GM23338 (cell line): ENCODE data around the gene SLITRK6. TPM values are rescaled to one million over a fixed set of nuclear protein-coding genes. Genes with fewer than 3 reads are reported as not detected.
A peak's percentile ranks its signal among the peaks of the same experiment; 100 is the strongest.

Experiments
- ATAC-seq: fragments of 200-7000 bp; cut with Tn5 transposase; 3 replicates; pipeline ENCODE4 v1.9.1; 2020
- DNase-seq: peaks from one replicate; pipeline ENCODE4 v3.0.0-alpha.2; 2015; ENCODE audit warnings: low spot score
- H2AFZ ChIP-seq: fragments of 200-600 bp; sonication (generic); 2 replicates; pipeline ENCODE4 v1.8.0; 2016; ENCODE audit warnings: antibody characterized with exemption, mild to moderate bottlenecking, moderate library complexity
- H3F3A ChIP-seq: fragments of 200-600 bp; sonication (generic); replicated peaks from 2 replicates; pipeline ENCODE4 v1.8.0; 2017; ENCODE audit warnings: antibody characterized with exemption, mixed run types, low read depth
- H3K27ac ChIP-seq: fragments of 200-600 bp; sonication (generic); 2 replicates; pipeline ENCODE4 v1.6.1; 2016; ENCODE audit warnings: low read depth
- H3K27me3 ChIP-seq: fragments of 200-600 bp; sonication (generic); 2 replicates; pipeline ENCODE4 v1.8.0; 2016; ENCODE audit warnings: mild to moderate bottlenecking, mixed run types, moderate library complexity; ENCODE audit not compliant: insufficient read depth
- H3K36me3 ChIP-seq: fragments of 200-600 bp; sonication (generic); 2 replicates; pipeline ENCODE4 v1.8.0; 2016; ENCODE audit warnings: mild to moderate bottlenecking; ENCODE audit not compliant: insufficient read depth
- H3K4me1 ChIP-seq: fragments of 200-600 bp; sonication (generic); 2 replicates; pipeline ENCODE4 v1.8.0; 2016; ENCODE audit warnings: mild to moderate bottlenecking, moderate library complexity; ENCODE audit not compliant: insufficient read depth
- H3K4me2 ChIP-seq: fragments of 200-600 bp; sonication (generic); 2 replicates; pipeline ENCODE4 v1.7.1; 2017; ENCODE audit warnings: mixed run types
- H3K4me3 ChIP-seq: fragments of 200-600 bp; sonication (generic); 2 replicates; pipeline ENCODE4 v1.6.1; 2016; ENCODE audit warnings: mixed run types
- H3K79me2 ChIP-seq: fragments of 200-600 bp; sonication (generic); replicated peaks from 2 replicates; pipeline ENCODE4 v1.8.0; 2017; ENCODE audit warnings: mild to moderate bottlenecking; ENCODE audit not compliant: insufficient read depth
- H3K9me2 ChIP-seq: fragments of 200-600 bp; sonication (generic); 2 replicates; pipeline ENCODE4 v1.8.0; 2017; ENCODE audit not compliant: insufficient read depth
- H4K20me1 ChIP-seq: fragments of 200-600 bp; sonication (generic); replicated peaks from 2 replicates; pipeline ENCODE4 v1.8.0; 2017; ENCODE audit warnings: mild to moderate bottlenecking; ENCODE audit not compliant: insufficient read depth
- H3K27ac Mint-ChIP-seq: 2 replicates; pipeline ENCODE4 v1.8.0; 2020; ENCODE audit warnings: inconsistent platforms, mild to moderate bottlenecking, moderate library complexity, mixed read lengths
- H3K27me3 Mint-ChIP-seq: 3 replicates; pipeline ENCODE4 v1.8.0; 2022; ENCODE audit warnings: low read depth, mild to moderate bottlenecking, moderate library complexity, mixed read lengths, inconsistent platforms; ENCODE audit not compliant: insufficient read depth, poor library complexity
- H3K36me3 Mint-ChIP-seq: 3 replicates; pipeline ENCODE4 v1.8.0; 2021; ENCODE audit warnings: low read depth, mild to moderate bottlenecking, inconsistent platforms, moderate library complexity, mixed read lengths
- H3K4me1 Mint-ChIP-seq: 3 replicates; pipeline ENCODE4 v1.8.0; 2020; ENCODE audit warnings: mild to moderate bottlenecking, inconsistent platforms, mixed read lengths
- H3K4me3 Mint-ChIP-seq: 3 replicates; pipeline ENCODE4 v1.8.0; 2021; ENCODE audit warnings: moderate library complexity, mild to moderate bottlenecking, inconsistent platforms, mixed read lengths
- H3K9me3 Mint-ChIP-seq: 3 replicates; pipeline ENCODE4 v1.8.0; 2020; ENCODE audit warnings: moderate library complexity, mild to moderate bottlenecking, inconsistent platforms, mixed read lengths
- CREB1 ChIP-seq: fragments of 250-450 bp; sonication (Bioruptor Pico); IDR thresholded peaks from 2 replicates; pipeline ENCODE4 v1.5.0; 2020; ENCODE audit warnings: low read depth, mild to moderate bottlenecking, moderate library complexity
- EZH2 ChIP-seq: fragments of 200-600 bp; sonication (generic); IDR thresholded peaks from one replicate; pipeline ENCODE4 v1.8.0; 2017; ENCODE audit warnings: antibody characterized with exemption, mild to moderate bottlenecking, low read depth; ENCODE audit not compliant: unreplicated experiment
- EZH2phosphoT487 ChIP-seq: fragments of 200-600 bp; sonication (generic); IDR thresholded peaks from one replicate; pipeline ENCODE4 v1.8.1; 2018; ENCODE audit warnings: antibody characterized with exemption; ENCODE audit not compliant: unreplicated experiment
- JUNB ChIP-seq: IDR thresholded peaks from one replicate; pipeline ENCODE4 v1.6.1; 2016; ENCODE audit warnings: antibody characterized with exemption; ENCODE audit not compliant: unreplicated experiment
- NANOG ChIP-seq: IDR thresholded peaks from 2 replicates; pipeline ENCODE4 v1.6.1; 2016; ENCODE audit warnings: antibody characterized with exemption, borderline replicate concordance
- POLR2AphosphoS5 ChIP-seq: IDR thresholded peaks from 2 replicates; pipeline ENCODE4 v1.6.1; 2016; ENCODE audit warnings: antibody characterized with exemption, low read depth
- STAT1 ChIP-seq: IDR thresholded peaks from one replicate; pipeline ENCODE4 v1.6.1; 2016; ENCODE audit warnings: antibody characterized with exemption; ENCODE audit not compliant: unreplicated experiment
- ZNF114 ChIP-seq: fragments of 250-450 bp; sonication (Bioruptor Pico); IDR thresholded peaks from 2 replicates; pipeline ENCODE4 v1.5.0; 2020; ENCODE audit warnings: mild to moderate bottlenecking, moderate library complexity
- polyA plus RNA-seq: library from polyadenylated mRNA; unstranded; fragments of >200 nt; fragmentation: Nextera tagmentation; extraction: Ambion mirVana; gene quantifications from 2 replicates; pipeline ENCODE4 v1.2.1, GENCODE V29; 2016
- total RNA-seq: library from RNA; depleted of rRNA; stranded (reverse); fragments of >200 nt; shearing (Covaris generic); gene quantifications from 2 replicates; pipeline ENCODE4 v1.2.3, GENCODE V29; 2014
- TF ChIP-seq, protein P1 (sequence below): IDR thresholded peaks from 2 replicates; pipeline ENCODE4 v1.6.1; 2016; ENCODE audit warnings: antibody characterized with exemption
- TF ChIP-seq, protein P2 (sequence below), 2 experiments: fragments of 200-600 bp in 1 of 2; sonication (generic) in 1 of 2; conservative IDR thresholded peaks; 2 replicates each; pipeline versions ENCODE4 v1.5.1 to v1.6.1; 2016 to 2017; ENCODE audit warnings: antibody characterized with exemption in 2 of 2, low read depth in 2 of 2, mild to moderate bottlenecking in 2 of 2, moderate library complexity in 1 of 2
- TF ChIP-seq, protein P3 (sequence below): fragments of 250-450 bp; sonication (Bioruptor Pico); IDR thresholded peaks from 2 replicates; pipeline ENCODE4 v1.5.0; 2020; ENCODE audit warnings: mild to moderate bottlenecking, moderate library complexity

SLITRK6 gene
- total and polyA plus RNA-seq, 2 experiments from 2014 or later = 0.45 to 1.0 TPM

DNA sequence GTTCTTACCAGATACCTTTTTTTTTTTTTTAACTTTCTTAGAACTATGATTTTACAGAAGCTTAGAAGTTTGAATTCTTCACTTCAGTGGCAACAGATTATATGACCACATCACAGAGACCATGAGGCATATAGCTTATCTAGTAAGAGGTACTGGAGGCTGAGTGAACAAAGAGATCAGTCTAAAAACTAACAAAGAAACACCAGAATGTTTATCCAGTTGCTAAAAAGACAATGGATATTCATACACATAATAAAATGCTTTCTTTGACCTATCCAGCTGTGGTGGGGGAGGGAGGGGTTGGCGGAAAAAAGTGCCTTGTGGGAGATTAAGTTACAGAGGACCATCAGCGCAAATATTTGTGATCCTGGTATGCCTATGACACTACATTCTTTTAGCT lies 34.7 kb upstream of the SLITRK6 start:
- no peaks in the 10 kb centered on the region for H3K79me2 ChIP-seq
- H3K27me3 Mint-ChIP-seq = peaks cover 5% of the 10 kb centered on the region
- no peaks in the 10 kb centered on the region for H3K36me3 ChIP-seq
- H3K4me3 Mint-ChIP-seq = no peak overlapping the region
- H3K4me1 Mint-ChIP-seq = no peaks in the 10 kb centered on the region
- no peaks in the 10 kb centered on the region for H3K9me3 Mint-ChIP-seq
- no peak overlapping the region for H3K4me3 ChIP-seq
- H2AFZ ChIP-seq = no peak overlapping the region
- H3K9me2 ChIP-seq = no peaks in the 10 kb centered on the region
- no peak overlapping the region for H3K27ac Mint-ChIP-seq
- H3F3A ChIP-seq = no peaks in the 10 kb centered on the region
- H3K36me3 Mint-ChIP-seq = no peaks in the 10 kb centered on the region
- no peaks in the 10 kb centered on the region for H3K4me1 ChIP-seq
- no peak for DNase-seq
- ATAC-seq = no peak
- H3K27me3 ChIP-seq = no peaks in the 10 kb centered on the region
- H4K20me1 ChIP-seq = no peaks in the 10 kb centered on the region; the same call in 1 of the 2 replicates
- no peak overlapping the region for H3K27ac ChIP-seq
- no peak for TF ChIP-seq CREB1
- TF ChIP-seq, protein P1, sequence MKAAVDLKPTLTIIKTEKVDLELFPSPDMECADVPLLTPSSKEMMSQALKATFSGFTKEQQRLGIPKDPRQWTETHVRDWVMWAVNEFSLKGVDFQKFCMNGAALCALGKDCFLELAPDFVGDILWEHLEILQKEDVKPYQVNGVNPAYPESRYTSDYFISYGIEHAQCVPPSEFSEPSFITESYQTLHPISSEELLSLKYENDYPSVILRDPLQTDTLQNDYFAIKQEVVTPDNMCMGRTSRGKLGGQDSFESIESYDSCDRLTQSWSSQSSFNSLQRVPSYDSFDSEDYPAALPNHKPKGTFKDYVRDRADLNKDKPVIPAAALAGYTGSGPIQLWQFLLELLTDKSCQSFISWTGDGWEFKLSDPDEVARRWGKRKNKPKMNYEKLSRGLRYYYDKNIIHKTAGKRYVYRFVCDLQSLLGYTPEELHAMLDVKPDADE = no peak
- no peak for TF ChIP-seq EZH2
- TF ChIP-seq STAT1 = no peak
- TF ChIP-seq JUNB = no peak
- no peak overlapping the region for H3K4me2 ChIP-seq

DNA sequence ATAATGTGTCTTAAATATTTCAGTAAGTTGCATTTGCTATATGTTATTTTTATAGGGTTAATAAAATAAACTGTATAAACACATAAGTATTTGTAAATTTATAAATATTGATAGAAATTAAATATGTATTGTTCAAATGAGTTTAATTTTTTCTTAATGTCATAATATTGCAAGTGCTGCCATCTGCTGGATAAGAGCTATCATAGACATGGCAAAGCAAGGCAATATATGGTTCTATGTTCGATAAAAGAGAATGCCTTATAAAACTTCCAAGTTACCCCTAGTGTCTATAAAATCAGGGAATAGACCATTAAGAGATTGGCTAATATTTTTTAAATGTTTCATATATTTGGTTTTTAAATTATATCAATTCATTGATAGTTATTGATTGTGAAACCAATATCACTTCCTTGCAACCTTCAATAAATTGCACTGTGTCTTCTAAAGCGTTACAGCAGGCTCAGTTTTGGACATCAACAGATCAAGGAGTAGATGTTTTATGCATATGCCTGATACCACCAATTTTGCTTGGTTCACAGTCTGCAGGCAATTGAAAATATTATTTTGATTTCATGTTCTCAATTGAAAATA lies 29.0 kb upstream of the SLITRK6 start:
- H3K27ac Mint-ChIP-seq = no peak overlapping the region
- H3K4me1 Mint-ChIP-seq = no peaks in the 10 kb centered on the region
- Histone ChIP-seq H3K27ac (no peak overlapping the region), H3K27me3 (no peaks in the 10 kb centered on the region), H3K4me1 (no peaks in the 10 kb centered on the region), H3K79me2 (no peaks in the 10 kb centered on the region), H2AFZ (no peak overlapping the region), H3K36me3 (no peaks in the 10 kb centered on the region), H3K4me3 (no peak overlapping the region), H3F3A (no peaks in the 10 kb centered on the region), H3K9me2 (no peaks in the 10 kb centered on the region), H4K20me1 (no peaks in the 10 kb centered on the region), H3K4me2 (no peak overlapping the region)
- no peaks in the 10 kb centered on the region for H3K27me3 Mint-ChIP-seq
- H3K9me3 Mint-ChIP-seq = no peaks in the 10 kb centered on the region
- no peaks in the 10 kb centered on the region for H3K36me3 Mint-ChIP-seq
- no peak for ATAC-seq
- peak; percentile 47 for DNase-seq
- TF ChIP-seq, protein P2, sequence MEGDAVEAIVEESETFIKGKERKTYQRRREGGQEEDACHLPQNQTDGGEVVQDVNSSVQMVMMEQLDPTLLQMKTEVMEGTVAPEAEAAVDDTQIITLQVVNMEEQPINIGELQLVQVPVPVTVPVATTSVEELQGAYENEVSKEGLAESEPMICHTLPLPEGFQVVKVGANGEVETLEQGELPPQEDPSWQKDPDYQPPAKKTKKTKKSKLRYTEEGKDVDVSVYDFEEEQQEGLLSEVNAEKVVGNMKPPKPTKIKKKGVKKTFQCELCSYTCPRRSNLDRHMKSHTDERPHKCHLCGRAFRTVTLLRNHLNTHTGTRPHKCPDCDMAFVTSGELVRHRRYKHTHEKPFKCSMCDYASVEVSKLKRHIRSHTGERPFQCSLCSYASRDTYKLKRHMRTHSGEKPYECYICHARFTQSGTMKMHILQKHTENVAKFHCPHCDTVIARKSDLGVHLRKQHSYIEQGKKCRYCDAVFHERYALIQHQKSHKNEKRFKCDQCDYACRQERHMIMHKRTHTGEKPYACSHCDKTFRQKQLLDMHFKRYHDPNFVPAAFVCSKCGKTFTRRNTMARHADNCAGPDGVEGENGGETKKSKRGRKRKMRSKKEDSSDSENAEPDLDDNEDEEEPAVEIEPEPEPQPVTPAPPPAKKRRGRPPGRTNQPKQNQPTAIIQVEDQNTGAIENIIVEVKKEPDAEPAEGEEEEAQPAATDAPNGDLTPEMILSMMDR (conservative IDR thresholded peaks at IDR 0.05; ENCODE audit: low read depth in 2 of 2) = peak; percentile 53 to 68
- TF ChIP-seq CREB1 (no peak), POLR2AphosphoS5 (no peak), NANOG (no peak), ZNF114 (no peak), EZH2phosphoT487 (no peak)
- TF ChIP-seq, protein P3, sequence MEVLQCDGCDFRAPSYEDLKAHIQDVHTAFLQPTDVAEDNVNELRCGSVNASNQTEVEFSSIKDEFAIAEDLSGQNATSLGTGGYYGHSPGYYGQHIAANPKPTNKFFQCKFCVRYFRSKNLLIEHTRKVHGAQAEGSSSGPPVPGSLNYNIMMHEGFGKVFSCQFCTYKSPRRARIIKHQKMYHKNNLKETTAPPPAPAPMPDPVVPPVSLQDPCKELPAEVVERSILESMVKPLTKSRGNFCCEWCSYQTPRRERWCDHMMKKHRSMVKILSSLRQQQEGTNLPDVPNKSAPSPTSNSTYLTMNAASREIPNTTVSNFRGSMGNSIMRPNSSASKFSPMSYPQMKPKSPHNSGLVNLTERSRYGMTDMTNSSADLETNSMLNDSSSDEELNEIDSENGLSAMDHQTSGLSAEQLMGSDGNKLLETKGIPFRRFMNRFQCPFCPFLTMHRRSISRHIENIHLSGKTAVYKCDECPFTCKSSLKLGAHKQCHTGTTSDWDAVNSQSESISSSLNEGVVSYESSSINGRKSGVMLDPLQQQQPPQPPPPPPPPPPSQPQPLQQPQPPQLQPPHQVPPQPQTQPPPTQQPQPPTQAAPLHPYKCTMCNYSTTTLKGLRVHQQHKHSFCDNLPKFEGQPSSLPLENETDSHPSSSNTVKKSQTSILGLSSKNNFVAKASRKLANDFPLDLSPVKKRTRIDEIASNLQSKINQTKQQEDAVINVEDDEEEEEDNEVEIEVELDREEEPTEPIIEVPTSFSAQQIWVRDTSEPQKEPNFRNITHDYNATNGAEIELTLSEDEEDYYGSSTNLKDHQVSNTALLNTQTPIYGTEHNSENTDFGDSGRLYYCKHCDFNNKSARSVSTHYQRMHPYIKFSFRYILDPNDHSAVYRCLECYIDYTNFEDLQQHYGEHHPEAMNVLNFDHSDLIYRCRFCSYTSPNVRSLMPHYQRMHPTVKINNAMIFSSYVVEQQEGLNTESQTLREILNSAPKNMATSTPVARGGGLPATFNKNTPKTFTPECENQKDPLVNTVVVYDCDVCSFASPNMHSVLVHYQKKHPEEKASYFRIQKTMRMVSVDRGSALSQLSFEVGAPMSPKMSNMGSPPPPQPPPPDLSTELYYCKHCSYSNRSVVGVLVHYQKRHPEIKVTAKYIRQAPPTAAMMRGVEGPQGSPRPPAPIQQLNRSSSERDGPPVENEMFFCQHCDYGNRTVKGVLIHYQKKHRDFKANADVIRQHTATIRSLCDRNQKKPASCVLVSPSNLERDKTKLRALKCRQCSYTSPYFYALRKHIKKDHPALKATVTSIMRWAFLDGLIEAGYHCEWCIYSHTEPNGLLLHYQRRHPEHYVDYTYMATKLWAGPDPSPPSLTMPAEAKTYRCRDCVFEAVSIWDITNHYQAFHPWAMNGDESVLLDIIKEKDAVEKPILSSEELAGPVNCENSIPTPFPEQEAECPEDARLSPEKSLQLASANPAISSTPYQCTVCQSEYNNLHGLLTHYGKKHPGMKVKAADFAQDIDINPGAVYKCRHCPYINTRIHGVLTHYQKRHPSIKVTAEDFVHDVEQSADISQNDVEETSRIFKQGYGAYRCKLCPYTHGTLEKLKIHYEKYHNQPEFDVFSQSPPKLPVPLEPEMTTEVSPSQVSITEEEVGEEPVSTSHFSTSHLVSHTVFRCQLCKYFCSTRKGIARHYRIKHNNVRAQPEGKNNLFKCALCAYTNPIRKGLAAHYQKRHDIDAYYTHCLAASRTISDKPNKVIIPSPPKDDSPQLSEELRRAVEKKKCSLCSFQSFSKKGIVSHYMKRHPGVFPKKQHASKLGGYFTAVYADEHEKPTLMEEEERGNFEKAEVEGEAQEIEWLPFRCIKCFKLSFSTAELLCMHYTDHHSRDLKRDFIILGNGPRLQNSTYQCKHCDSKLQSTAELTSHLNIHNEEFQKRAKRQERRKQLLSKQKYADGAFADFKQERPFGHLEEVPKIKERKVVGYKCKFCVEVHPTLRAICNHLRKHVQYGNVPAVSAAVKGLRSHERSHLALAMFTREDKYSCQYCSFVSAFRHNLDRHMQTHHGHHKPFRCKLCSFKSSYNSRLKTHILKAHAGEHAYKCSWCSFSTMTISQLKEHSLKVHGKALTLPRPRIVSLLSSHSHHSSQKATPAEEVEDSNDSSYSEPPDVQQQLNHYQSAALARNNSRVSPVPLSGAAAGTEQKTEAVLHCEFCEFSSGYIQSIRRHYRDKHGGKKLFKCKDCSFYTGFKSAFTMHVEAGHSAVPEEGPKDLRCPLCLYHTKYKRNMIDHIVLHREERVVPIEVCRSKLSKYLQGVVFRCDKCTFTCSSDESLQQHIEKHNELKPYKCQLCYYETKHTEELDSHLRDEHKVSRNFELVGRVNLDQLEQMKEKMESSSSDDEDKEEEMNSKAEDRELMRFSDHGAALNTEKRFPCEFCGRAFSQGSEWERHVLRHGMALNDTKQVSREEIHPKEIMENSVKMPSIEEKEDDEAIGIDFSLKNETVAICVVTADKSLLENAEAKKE = no peak
- H3K4me3 Mint-ChIP-seq = no peak overlapping the region
